ENCODE measurements around the gene VPS35L. TPM values are rescaled to one million over a fixed set of nuclear protein-coding genes. Genes with fewer than 3 reads are reported as not detected.

Gene VPS35L, protein sequence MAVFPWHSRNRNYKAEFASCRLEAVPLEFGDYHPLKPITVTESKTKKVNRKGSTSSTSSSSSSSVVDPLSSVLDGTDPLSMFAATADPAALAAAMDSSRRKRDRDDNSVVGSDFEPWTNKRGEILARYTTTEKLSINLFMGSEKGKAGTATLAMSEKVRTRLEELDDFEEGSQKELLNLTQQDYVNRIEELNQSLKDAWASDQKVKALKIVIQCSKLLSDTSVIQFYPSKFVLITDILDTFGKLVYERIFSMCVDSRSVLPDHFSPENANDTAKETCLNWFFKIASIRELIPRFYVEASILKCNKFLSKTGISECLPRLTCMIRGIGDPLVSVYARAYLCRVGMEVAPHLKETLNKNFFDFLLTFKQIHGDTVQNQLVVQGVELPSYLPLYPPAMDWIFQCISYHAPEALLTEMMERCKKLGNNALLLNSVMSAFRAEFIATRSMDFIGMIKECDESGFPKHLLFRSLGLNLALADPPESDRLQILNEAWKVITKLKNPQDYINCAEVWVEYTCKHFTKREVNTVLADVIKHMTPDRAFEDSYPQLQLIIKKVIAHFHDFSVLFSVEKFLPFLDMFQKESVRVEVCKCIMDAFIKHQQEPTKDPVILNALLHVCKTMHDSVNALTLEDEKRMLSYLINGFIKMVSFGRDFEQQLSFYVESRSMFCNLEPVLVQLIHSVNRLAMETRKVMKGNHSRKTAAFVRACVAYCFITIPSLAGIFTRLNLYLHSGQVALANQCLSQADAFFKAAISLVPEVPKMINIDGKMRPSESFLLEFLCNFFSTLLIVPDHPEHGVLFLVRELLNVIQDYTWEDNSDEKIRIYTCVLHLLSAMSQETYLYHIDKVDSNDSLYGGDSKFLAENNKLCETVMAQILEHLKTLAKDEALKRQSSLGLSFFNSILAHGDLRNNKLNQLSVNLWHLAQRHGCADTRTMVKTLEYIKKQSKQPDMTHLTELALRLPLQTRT
- total RNA-seq (10 to 100 TPM; 25.8 to 28.3 TPM), total RNA-seq (23.3 to 81.7 (median 47.3) reads per million in 172 experiments)
- polyA plus RNA-seq (2013, experiment 1 of 2): 27.3 TPM
- 34.3 TPM for polyA plus RNA-seq (2013, experiment 2 of 2)

DNA sequence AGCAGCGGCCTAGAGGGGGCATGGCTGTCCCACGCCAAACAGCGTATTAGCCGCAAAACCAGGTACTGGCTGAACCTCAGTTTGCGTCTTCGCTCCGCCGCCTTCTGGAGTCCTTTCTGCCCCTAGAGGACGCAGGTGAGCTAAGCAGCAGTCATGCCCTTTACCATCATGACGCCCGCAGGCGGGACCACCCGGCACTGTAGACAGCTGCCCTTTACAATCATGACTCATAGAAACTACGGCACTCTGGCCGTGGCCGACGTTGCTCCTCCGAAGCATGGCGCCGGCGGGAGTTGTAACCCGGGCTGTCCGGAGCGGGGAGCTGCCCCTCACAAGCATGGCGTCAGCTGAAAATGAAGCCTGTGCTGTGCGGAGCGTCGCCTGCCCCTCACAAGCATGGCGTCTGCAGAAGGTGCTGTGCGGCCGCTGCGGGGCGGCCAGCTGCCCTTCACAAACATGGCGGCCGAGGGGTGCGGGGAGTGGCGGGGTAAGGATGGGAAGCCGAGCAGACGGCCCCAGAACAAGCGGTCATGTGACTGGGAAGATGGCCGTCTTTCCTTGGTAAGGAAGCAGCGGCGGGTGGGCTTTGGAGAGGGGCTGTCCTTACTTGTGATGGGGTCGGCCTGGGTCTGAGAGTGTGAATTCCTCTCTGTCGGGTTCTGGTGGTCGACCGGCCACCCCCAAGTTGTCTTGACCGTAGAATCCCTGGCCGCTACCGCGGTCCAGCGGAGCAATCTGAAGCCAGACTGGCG, at the start of gene VPS35L:
Gene VPS35L (plus strand): TSS at position 518 of the 752 bp plus-strand sequence. CDS start 27 bp downstream, at position 545.
- Mint-ChIP-seq H3K4me3 (peak within 1 kb of the TSS; percentile 93), H3K9me3 (no peaks in the 10 kb centered on the region)
- CTCF ChIA-PET: interaction anchor here (0.9 to 3.6 kb wide), 19 partner anchors 8 to 754 kb away, joined by 3 to 40 read pairs (median 5); partner anchors contain the start of genes ARL6IP1, CCP110, COQ7 and GDE1

DNA sequence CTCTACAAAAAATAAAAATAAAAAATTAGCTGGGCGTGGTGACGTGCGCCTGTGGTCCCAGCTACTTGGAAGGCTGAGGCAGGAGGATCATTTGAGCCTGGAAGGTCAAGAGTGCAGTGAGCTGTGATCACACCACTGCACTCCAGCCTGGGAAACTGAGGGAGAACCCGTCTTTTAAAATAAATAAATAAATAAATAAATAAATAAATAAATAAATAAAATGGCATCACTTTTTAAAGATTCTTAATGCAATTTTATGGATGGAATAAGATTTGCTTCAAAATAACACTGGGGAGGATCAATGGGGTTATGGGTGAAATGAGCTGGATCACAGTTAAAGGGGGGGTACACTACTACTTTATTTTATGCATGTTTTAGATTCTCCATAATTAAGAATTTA, 48.5 kb upstream of the VPS35L start:
- DNase-seq (no peak), ATAC-seq (ENCODE audit: poor library complexity) (no peak)
- Mint-ChIP-seq H3K4me3 (no peak overlapping the region), H3K36me3 (ENCODE audit: low read depth) (peaks cover 79% of the 10 kb centered on the region), H3K27me3 (no peaks in the 10 kb centered on the region), H3K4me1 (ENCODE audit: low read depth) (no peaks in the 10 kb centered on the region), H3K27ac (no peak overlapping the region), H3K9me3 (no peaks in the 10 kb centered on the region)
- TF ChIP-seq, protein P1, sequence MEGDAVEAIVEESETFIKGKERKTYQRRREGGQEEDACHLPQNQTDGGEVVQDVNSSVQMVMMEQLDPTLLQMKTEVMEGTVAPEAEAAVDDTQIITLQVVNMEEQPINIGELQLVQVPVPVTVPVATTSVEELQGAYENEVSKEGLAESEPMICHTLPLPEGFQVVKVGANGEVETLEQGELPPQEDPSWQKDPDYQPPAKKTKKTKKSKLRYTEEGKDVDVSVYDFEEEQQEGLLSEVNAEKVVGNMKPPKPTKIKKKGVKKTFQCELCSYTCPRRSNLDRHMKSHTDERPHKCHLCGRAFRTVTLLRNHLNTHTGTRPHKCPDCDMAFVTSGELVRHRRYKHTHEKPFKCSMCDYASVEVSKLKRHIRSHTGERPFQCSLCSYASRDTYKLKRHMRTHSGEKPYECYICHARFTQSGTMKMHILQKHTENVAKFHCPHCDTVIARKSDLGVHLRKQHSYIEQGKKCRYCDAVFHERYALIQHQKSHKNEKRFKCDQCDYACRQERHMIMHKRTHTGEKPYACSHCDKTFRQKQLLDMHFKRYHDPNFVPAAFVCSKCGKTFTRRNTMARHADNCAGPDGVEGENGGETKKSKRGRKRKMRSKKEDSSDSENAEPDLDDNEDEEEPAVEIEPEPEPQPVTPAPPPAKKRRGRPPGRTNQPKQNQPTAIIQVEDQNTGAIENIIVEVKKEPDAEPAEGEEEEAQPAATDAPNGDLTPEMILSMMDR (IDR thresholded peaks at IDR 0.05): no peak
- Histone ChIP-seq H3K36me3 (ENCODE audit: insufficient read depth, low read length) (peaks cover 57% of the 10 kb centered on the region), H3K27ac (ENCODE audit: low read depth in 1 of 2, low read length in 2 of 2) (no peak overlapping the region), H3K9me3 (ENCODE audit: control insufficient read depth in 1 of 2, insufficient read depth in 1 of 2, low read length in 2 of 2) (no peaks in the 10 kb centered on the region), H3K27me3 (ENCODE audit: control insufficient read depth in 1 of 2, insufficient read depth in 2 of 2, low read length in 2 of 2) (no peaks in the 10 kb centered on the region), H3K4me1 (ENCODE audit: insufficient read depth, low read length) (no peaks in the 10 kb centered on the region), H3K4me3 (ENCODE audit: low read length) (no peak overlapping the region)
- POLR2A ChIA-PET: interaction anchor here (0.6 kb wide), 1 partner anchor 12 kb away, joined by 4 read pairs; no protein-coding TSS in a partner anchor
- CTCF ChIA-PET: no interaction called here
- intact Hi-C loops (cut with DNase I, micrococcal nuclease): no loop called here

More for the DNA sequence above, at the start of gene VPS35L:
- Mint-ChIP-seq H3K36me3 (ENCODE audit: low read depth) (peaks cover 10% of the 10 kb centered on the region), H3K4me1 (ENCODE audit: low read depth) (peaks cover 28% of the 10 kb centered on the region), H3K27ac (peak within 1 kb of the TSS; percentile 89), H3K27me3 (no peaks in the 10 kb centered on the region)
- Histone ChIP-seq H3K9me3 (ENCODE audit: control insufficient read depth in 1 of 2, insufficient read depth in 1 of 2, low read length in 2 of 2) (no peaks in the 10 kb centered on the region), H3K27ac (ENCODE audit: low read depth in 1 of 2, low read length in 2 of 2) (peak within 1 kb of the TSS; percentile 75 to 88), H3K36me3 (ENCODE audit: insufficient read depth, low read length) (no peaks in the 10 kb centered on the region), H3K27me3 (ENCODE audit: control insufficient read depth in 1 of 2, insufficient read depth in 2 of 2, low read length in 2 of 2) (no peaks in the 10 kb centered on the region), H3K4me3 (ENCODE audit: low read length) (peak within 1 kb of the TSS; percentile 88), H3K4me1 (ENCODE audit: insufficient read depth, low read length) (peaks cover 22% of the 10 kb centered on the region)
- intact Hi-C loops (cut with DNase I, micrococcal nuclease): loop anchor here (1.0 to 10.0 kb wide), 6 partner anchors 32 to 1949 kb away; partner anchors contain the start of genes COQ7 (in 2 of the 2), CCP110 (in 1 of the 2), RPS15A (in 1 of the 2) and THUMPD1 (in 1 of the 2)
- POLR2A ChIA-PET: interaction anchor here (0.6 to 3.1 kb wide), 15 partner anchors 10 to 765 kb away, joined by 3 to 65 read pairs (median 5); partner anchors contain the start of genes ARL6IP1, CCP110, COQ7 and GDE1
- DNase-seq: peak; percentile 89 to 99 (median 96)
- TF ChIP-seq, protein P1 (IDR thresholded peaks at IDR 0.05): peak; percentile 76
- ATAC-seq (ENCODE audit: poor library complexity): peak; percentile 96

All from CD4-positive, alpha-beta T cell (primary cell).